ENCODE data around the gene GLS. TPM values are rescaled to one million over a fixed set of nuclear protein-coding genes. Genes with fewer than 3 reads are reported as not detected.

The GLS gene
- total and polyA plus RNA-seq, 9 of the 15 experiments (the other 6 are each of a cell fraction or from before 2014, with no cell fraction given), result 13.7 to 77.5 (median 48.2) TPM

- TF ChIP-seq, protein P1, sequence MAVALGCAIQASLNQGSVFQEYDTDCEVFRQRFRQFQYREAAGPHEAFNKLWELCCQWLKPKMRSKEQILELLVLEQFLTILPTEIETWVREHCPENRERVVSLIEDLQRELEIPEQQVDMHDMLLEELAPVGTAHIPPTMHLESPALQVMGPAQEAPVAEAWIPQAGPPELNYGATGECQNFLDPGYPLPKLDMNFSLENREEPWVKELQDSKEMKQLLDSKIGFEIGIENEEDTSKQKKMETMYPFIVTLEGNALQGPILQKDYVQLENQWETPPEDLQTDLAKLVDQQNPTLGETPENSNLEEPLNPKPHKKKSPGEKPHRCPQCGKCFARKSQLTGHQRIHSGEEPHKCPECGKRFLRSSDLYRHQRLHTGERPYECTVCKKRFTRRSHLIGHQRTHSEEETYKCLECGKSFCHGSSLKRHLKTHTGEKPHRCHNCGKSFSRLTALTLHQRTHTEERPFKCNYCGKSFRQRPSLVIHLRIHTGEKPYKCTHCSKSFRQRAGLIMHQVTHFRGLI (CRISPR knock-in tag; IDR thresholded peaks at IDR 0.05), result no peak
- TF ChIP-seq NFRKB (IDR thresholded peaks at IDR 0.05; ENCODE audit: low read depth) (no peak), TAF9B (IDR thresholded peaks at IDR 0.05; ENCODE audit: partially characterized antibody) (peak; percentile 80), NR2F6 (CRISPR knock-in tag; IDR thresholded peaks at IDR 0.05) (no peak), KAT8 (IDR thresholded peaks at IDR 0.05; ENCODE audit: low read depth) (no peak), TCF7L2 (IDR thresholded peaks at IDR 0.05; ENCODE audit: low read depth, low read length) (no peak), FOS (IDR thresholded peaks at IDR 0.05; ENCODE audit: extremely low read depth, insufficient read length) (peak; percentile 18), MTF1 (CRISPR knock-in tag; IDR thresholded peaks at IDR 0.05; ENCODE audit: borderline replicate concordance) (no peak), RCOR1 (IDR thresholded peaks at IDR 0.05; ENCODE audit: borderline replicate concordance in 1 of 2, low read depth in 2 of 2, low read length in 2 of 2) (0 out of 4 replicates have a peak, but pooled peaks of 1 of the 2 experiments have one; percentile 29), ZNF197 (CRISPR knock-in tag; IDR thresholded peaks at IDR 0.05; ENCODE audit: low read depth) (no peak), FOXO4 (CRISPR knock-in tag; IDR thresholded peaks at IDR 0.05) (no peak), ZNF121 (CRISPR knock-in tag; conservative IDR thresholded peaks at IDR 0.05) (no peak), ESRRA (IDR thresholded peaks at IDR 0.05; ENCODE audit: borderline replicate concordance, low read depth) (peak; percentile 31; the same call in 1 of the 2 replicates), CREB3 (tag; conservative IDR thresholded peaks at IDR 0.05; ENCODE audit: low read depth) (0 out of 2 replicates have a peak, but pooled peaks have one; percentile 57), NUFIP1 (IDR thresholded peaks at IDR 0.05; ENCODE audit: partially characterized antibody) (no peak), MAFF (IDR thresholded peaks at IDR 0.05; ENCODE audit: low read length) (no peak), RAD51 (IDR thresholded peaks at IDR 0.05; ENCODE audit: borderline replicate concordance, low read depth) (no peak)
- TF ChIP-seq, protein P2, sequence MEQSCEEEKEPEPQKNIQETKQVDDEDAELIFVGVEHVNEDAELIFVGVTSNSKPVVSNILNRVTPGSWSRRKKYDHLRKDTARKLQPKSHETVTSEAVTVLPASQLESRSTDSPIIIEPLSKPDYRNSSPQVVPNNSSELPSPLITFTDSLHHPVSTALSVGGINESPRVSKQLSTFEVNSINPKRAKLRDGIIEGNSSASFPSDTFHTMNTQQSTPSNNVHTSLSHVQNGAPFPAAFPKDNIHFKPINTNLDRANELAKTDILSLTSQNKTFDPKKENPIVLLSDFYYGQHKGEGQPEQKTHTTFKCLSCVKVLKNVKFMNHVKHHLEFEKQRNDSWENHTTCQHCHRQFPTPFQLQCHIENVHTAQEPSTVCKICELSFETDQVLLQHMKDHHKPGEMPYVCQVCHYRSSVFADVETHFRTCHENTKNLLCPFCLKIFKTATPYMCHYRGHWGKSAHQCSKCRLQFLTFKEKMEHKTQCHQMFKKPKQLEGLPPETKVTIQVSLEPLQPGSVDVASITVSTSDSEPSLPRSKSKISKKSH (CRISPR knock-in tag; IDR thresholded peaks at IDR 0.05), result no peak
- TF ChIP-seq, protein P3, sequence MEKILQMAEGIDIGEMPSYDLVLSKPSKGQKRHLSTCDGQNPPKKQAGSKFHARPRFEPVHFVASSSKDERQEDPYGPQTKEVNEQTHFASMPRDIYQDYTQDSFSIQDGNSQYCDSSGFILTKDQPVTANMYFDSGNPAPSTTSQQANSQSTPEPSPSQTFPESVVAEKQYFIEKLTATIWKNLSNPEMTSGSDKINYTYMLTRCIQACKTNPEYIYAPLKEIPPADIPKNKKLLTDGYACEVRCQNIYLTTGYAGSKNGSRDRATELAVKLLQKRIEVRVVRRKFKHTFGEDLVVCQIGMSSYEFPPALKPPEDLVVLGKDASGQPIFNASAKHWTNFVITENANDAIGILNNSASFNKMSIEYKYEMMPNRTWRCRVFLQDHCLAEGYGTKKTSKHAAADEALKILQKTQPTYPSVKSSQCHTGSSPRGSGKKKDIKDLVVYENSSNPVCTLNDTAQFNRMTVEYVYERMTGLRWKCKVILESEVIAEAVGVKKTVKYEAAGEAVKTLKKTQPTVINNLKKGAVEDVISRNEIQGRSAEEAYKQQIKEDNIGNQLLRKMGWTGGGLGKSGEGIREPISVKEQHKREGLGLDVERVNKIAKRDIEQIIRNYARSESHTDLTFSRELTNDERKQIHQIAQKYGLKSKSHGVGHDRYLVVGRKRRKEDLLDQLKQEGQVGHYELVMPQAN (IDR thresholded peaks at IDR 0.05; ENCODE audit: borderline replicate concordance), result peak; percentile 60; the same call in 1 of the 2 replicates
- TF ChIP-seq, protein P4, sequence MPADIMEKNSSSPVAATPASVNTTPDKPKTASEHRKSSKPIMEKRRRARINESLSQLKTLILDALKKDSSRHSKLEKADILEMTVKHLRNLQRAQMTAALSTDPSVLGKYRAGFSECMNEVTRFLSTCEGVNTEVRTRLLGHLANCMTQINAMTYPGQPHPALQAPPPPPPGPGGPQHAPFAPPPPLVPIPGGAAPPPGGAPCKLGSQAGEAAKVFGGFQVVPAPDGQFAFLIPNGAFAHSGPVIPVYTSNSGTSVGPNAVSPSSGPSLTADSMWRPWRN (IDR thresholded peaks at IDR 0.05; ENCODE audit: low read depth), result no peak
Observed at GRCh38 chr2:191013932-191014652, 133.5 kb downstream of the GLS start, which contains the start of gene STAT1 (continued).

Measured in K562 (cell line).